HepG2 (cell line): Measurements from ENCODE around the gene BMERB1. TPM values are rescaled to one million over a fixed set of nuclear protein-coding genes. Genes with fewer than 3 reads are reported as not detected.

ENCODE experiments used
- ATAC-seq: fragments of 200-7000 bp; cut with Tn5 transposase; 3 replicates; pipeline ENCODE4 v1.9.1; 2020; ENCODE audit warnings: mild to moderate bottlenecking, moderate library complexity
- BruUV-seq: library from RNA; stranded (reverse); fragments of 400-500 nt; replicated peaks from 2 replicates; lab custom pipeline; 2021; lab: Mats Ljungman, UMichigan
- CTCF ChIA-PET: fragments of 300-600 bp; formaldehyde crosslinking; extraction: SDS; loops from one replicate; lab custom pipeline; 2021; ENCODE audit warnings: low total read pairs, inconsistent platforms, low intra/inter-chr PET ratio; lab: Yijun Ruan, JAX
- POLR2A ChIA-PET: fragments of 350-600 bp; sonication (Branson Sonifier 250); formaldehyde crosslinking; loops from one replicate; lab custom pipeline; 2020; ENCODE audit warnings: antibody characterized with exemption, inconsistent platforms; lab: Yijun Ruan, JAX
- DNase-seq: peaks from one replicate; pipeline ENCODE4 v3.0.0-alpha.2; 2015; ENCODE audit warnings: low spot score
- FAIRE-seq: peaks from 3 replicates; lab custom pipeline; 2011; peaks lifted over from hg19 to GRCh38; lab: Jason Lieb, UNC
- H2AFZ ChIP-seq: one replicate; pipeline ENCODE4 v1.6.1; 2011; ENCODE audit warnings: low read length, inconsistent platforms
- H3K27ac ChIP-seq: fragments of 300-600 bp; 3 replicates; pipeline ENCODE4 v1.8.0; 2011; ENCODE audit warnings: mixed run types, mild to moderate bottlenecking, mixed read lengths, low read length, inconsistent platforms; ENCODE audit not compliant: insufficient read depth; ENCODE audit errors: extremely low read length
- H3K27me3 ChIP-seq, 2 experiments: fragments of 200-600 bp in 1 of 2; 2 replicates in 1 of 2; 3 replicates in 1 of 2; pipeline versions ENCODE4 v1.6.0 to v1.8.0; 2011; ENCODE audit warnings: low read length in 2 of 2, mild to moderate bottlenecking in 2 of 2, moderate library complexity in 2 of 2, inconsistent platforms in 1 of 2; ENCODE audit not compliant: insufficient read depth in 2 of 2, control insufficient read depth in 1 of 2
- H3K36me3 ChIP-seq, 2 experiments: fragments of 200-600 bp in 1 of 2; replicated peaks in 1 of 2; 2 replicates in 1 of 2; 3 replicates in 1 of 2; pipeline versions ENCODE4 v1.5.1 to v1.8.0; 2011; ENCODE audit warnings: low read length in 2 of 2, inconsistent platforms in 1 of 2; ENCODE audit not compliant: insufficient read depth in 2 of 2, control insufficient read depth in 1 of 2
- H3K4me1 ChIP-seq: 2 replicates; pipeline ENCODE4 v1.5.1; 2012; ENCODE audit warnings: low read length, inconsistent platforms; ENCODE audit not compliant: insufficient read depth
- H3K4me2 ChIP-seq: 2 replicates; pipeline ENCODE4 v1.6.0; 2011; ENCODE audit warnings: low read depth, low read length, inconsistent platforms
- H3K4me3 ChIP-seq, 3 experiments: fragments of 200-600 bp in 1 of 3; sonication (generic), shearing (Covaris generic) in 1 of 3; replicated peaks in 1 of 3; 2 replicates each; pipeline ENCODE4 v1.5.1; 2011 to 2016; ENCODE audit warnings: low read length in 3 of 3, inconsistent platforms in 2 of 3, low read depth in 2 of 3, mild to moderate bottlenecking in 2 of 3, control low read depth in 1 of 3, mixed read lengths in 1 of 3; ENCODE audit not compliant: insufficient read depth in 1 of 3
- H3K79me2 ChIP-seq: one replicate; pipeline ENCODE4 v1.6.1; 2011; ENCODE audit warnings: low read length, inconsistent platforms; ENCODE audit not compliant: insufficient read depth
- H3K9ac ChIP-seq: 2 replicates; pipeline ENCODE4 v1.6.0; 2011; ENCODE audit warnings: mild to moderate bottlenecking, low read depth, low read length, inconsistent platforms; ENCODE audit not compliant: insufficient read depth
- H3K9me3 ChIP-seq: 2 replicates; pipeline ENCODE4 v1.5.1; 2012; ENCODE audit warnings: mild to moderate bottlenecking, low read length
- H4K20me1 ChIP-seq: 2 replicates; pipeline ENCODE4 v1.6.0; 2011; ENCODE audit warnings: inconsistent platforms, mild to moderate bottlenecking, low read length, moderate library complexity; ENCODE audit not compliant: insufficient read depth
- BATF2 ChIP-seq: sonication (generic); formaldehyde crosslinking; IDR thresholded peaks from 2 replicates; pipeline ENCODE4 v1.8.0; 2022; ENCODE audit warnings: mild to moderate bottlenecking, missing genetic modification reagents, moderate library complexity
- CSRNP1 ChIP-seq: sonication (generic); formaldehyde crosslinking; IDR thresholded peaks from 2 replicates; pipeline ENCODE4 v1.8.1; 2023; ENCODE audit warnings: mild to moderate bottlenecking, missing genetic modification reagents
- KLF16 ChIP-seq, 2 experiments: sonication (generic) in 1 of 2; formaldehyde crosslinking in 1 of 2; IDR thresholded peaks; 2 replicates each; pipeline versions ENCODE4 v1.6.1 to v1.8.0; 2016 to 2023; ENCODE audit warnings: missing genetic modification reagents in 2 of 2, missing compliant biosample characterization in 1 of 2
- YEATS2 ChIP-seq: sonication (generic); formaldehyde crosslinking; IDR thresholded peaks from 2 replicates; pipeline ENCODE4 v1.4.0; 2020; ENCODE audit warnings: missing genetic modification reagents, borderline replicate concordance
- ZNF225 ChIP-seq: sonication (generic); formaldehyde crosslinking; IDR thresholded peaks from 2 replicates; pipeline ENCODE4 v1.4.0; 2020; ENCODE audit warnings: mild to moderate bottlenecking, missing genetic modification reagents
- ZNF598 ChIP-seq: sonication (generic); formaldehyde crosslinking; IDR thresholded peaks from 2 replicates; pipeline ENCODE4 v1.5.1; 2020; ENCODE audit warnings: mild to moderate bottlenecking, missing genetic modification reagents, borderline replicate concordance
- ZNF879 ChIP-seq: sonication (generic); formaldehyde crosslinking; IDR thresholded peaks from 2 replicates; pipeline ENCODE4 v1.8.1; 2023; ENCODE audit warnings: missing genetic modification reagents
- WGBS: methylation state at CpG from one replicate; pipeline ENCODE4 v1.1.6; 2017; ENCODE audit warnings: low lambda C conversion rate; 5-methylcytosine and 5-hydroxymethylcytosine counted together
- in situ Hi-C: cut with HindIII; loops from 2 replicates; pipeline ENCODE4 v1.10.0; 2017; ENCODE audit warnings: low pct_unique_long_range_greater_than_20kb; ENCODE audit not compliant: extremely low pct_ligation_motif_present
- intact Hi-C: fragments of 100-400 bp; cut with micrococcal nuclease; formaldehyde crosslinking; loops from one replicate; pipeline ENCODE4 v1.10.0; 2022; ENCODE audit not compliant: unreplicated experiment
- polyA plus RNA-seq, 8 experiments: library from polyadenylated mRNA; depleted of rRNA in 3 of 8; stranded (reverse) in 7 of 8; unstranded in 1 of 8; fragments of >200 nt; fragmentation: Illumina TruSeq in 4 of 8; extraction: Trizol in 4 of 8; gene quantifications; 2 replicates each; pipeline versions ENCODE4 v1.2.1 to v1.2.3, GENCODE V29; 2011 to 2016; ENCODE audit warnings: low read depth in 4 of 8, missing spikeins in 1 of 8, mixed read lengths in 1 of 8; ENCODE audit not compliant: insufficient read depth in 1 of 8
- total RNA-seq, 5 experiments: library from RNA; depleted of rRNA; stranded (reverse); fragments of >200 nt; fragmentation: Illumina TruSeq; extraction: Trizol; gene quantifications; 2 replicates each; pipeline ENCODE4 v1.2.3, GENCODE V29; 2016; ENCODE audit warnings: low read depth in 1 of 5

Gene BMERB1
- total and polyA plus RNA-seq, 2 of the 13 experiments (the other 11 are each of a cell fraction or from before 2014, with no cell fraction given): 1.4 TPM

DNA sequence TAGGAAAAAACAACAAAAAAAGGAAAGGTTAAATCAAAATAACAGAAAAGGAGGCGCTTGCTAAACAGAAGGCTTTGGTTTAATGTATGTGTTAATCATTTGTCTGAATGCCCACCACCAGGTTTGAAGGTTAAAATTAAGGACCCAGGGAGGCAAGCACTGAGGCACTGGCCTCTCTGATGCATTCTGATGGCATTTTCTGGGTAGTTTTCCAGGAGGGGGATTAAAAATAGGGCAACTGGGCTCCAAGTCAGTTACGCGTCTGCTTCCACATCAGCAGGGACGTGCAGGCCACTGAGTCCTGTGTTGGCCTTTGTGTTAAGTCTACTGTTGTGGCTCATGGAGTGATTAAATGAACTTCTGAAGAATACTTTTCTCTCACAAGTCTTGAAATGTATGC lies 181.6 kb downstream of the BMERB1 start (continued):
- TF ChIP-seq CSRNP1 (CRISPR knock-in tag) (no peak), ZNF225 (no peak), KLF16 (CRISPR knock-in tag; IDR thresholded peaks at IDR 0.05) (0 out of 4 replicates have a peak, but pooled peaks of 1 of the 2 experiments have one; percentile 7), ZNF879 (0 out of 2 replicates have a peak, but pooled peaks have one; percentile 43)

DNA sequence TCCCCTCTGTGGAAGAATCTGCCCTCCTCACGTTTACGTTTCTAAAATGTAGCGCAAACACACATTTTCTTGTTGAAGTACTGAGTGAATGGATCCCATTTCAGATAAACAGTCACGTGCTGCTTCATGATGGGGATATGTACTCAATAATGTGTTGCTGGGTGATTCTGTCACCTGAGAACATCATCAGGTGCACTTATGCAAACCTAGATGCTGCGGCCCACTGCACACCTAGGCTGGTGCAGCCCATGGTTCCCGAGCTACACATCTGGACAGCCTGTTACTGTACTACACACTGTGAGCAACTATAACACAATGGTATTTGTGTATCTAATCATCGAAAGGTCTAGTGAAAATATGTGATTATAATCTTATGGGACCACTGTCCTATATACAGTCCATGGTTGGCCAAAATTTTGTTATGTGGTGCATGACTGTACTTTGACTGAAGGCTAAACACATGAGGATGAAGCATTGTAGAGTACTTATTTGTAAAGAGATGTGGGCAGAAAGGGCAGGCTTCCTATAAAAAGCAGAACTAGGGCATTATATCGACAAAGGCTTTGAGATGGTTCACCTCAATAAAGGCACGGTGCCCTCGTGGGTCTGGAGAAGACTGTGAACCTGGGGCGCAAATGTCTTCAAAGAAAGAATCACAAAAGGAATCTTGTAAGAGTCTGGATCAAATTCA lies 182.2 kb downstream of the BMERB1 start:
- Histone ChIP-seq H3K36me3 (peaks cover 37 to 73% of the 10 kb centered on the region in 2 experiments), H2AFZ (no peak overlapping the region), H3K9me3 (no peaks in the 10 kb centered on the region), H4K20me1 (no peaks in the 10 kb centered on the region), H3K9ac (no peak overlapping the region), H3K4me3 (no peak overlapping the region), H3K4me1 (peaks cover 42% of the 10 kb centered on the region), H3K4me2 (no peak overlapping the region), H3K79me2 (no peaks in the 10 kb centered on the region), H3K27ac (peak overlapping the region; percentile 69), H3K27me3 (no peaks in the 10 kb centered on the region)
- BruUV-seq: no TSS peak
- in situ Hi-C loops (no loop called here), intact Hi-C loops (no loop called here)
- no peak for FAIRE-seq
- TF ChIP-seq BATF2 (CRISPR knock-in tag) (0 out of 2 replicates have a peak, but pooled peaks have one; percentile 27), YEATS2 (CRISPR knock-in tag) (no peak), ZNF598 (0 out of 2 replicates have a peak, but pooled peaks have one; percentile 51)
- CTCF ChIA-PET: no interaction called here
- DNase-seq: no peak
- no peak for ATAC-seq
- 95% methylated on average over 11 of the region's 11 CpGs for WGBS
- POLR2A ChIA-PET: interaction anchor here (3.0 kb wide), 1 partner anchor 25 kb away, joined by 23 read pairs; the partner anchor contains the start of gene MARF1
